Stimulated activated CD4-positive, alpha-beta T cell treated with anti-CD3 and anti-CD28 coated beads, Interleukin-2, amount 100 ng/mL, for 4 hours (primary cell): Measurements from ENCODE around the gene RNU1-3.
"Not testable (repeated sequence)": the region's sequence is repeated elsewhere in the genome, so short reads cannot be mapped to it uniquely, and the experiment has no call there.

Experiments
- DNase-seq: peaks from one replicate; pipeline ENCODE4 v3.0.0-alpha.2; 2020; ENCODE audit warnings: low read depth

The RNU1-3 gene

DNA sequence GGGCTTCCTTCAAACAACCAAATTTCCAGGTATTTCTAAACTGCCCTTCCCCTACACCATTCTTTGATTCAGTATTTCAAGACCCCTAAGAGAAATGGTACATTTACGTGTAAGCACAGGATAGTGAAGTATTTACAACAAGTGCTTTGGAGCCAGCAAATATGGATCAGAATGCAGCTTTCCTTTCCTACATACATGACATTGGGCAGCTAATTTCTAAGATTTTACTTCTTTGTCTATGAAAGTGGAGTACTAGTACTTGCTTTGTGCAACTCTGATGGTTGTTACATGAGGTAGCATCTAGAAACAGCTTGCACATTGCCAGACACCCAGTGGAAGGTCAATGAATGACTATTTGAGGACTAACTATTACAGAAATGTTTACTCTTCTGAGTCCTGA, 15.2 kb downstream of the RNU1-3 start:
- not testable (repeated sequence) for DNase-seq

DNA sequence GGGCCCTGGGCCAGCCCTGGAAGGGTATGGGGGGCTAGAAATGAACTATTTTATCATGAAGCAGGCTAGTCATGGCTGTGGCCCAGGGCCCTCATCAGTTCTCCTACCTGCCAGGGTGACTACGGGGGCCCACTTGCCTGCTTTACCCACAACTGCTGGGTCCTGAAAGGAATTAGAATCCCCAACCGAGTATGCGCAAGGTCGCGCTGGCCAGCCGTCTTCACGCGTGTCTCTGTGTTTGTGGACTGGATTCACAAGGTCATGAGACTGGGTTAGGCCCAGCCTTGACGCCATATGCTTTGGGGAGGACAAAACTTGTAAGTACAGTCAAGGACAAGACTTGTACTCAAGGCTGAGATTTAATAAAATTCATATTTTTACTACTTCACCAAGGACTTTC, 16.8 kb downstream of the RNU1-3 start:
- DNase-seq, result not testable (repeated sequence)

DNA sequence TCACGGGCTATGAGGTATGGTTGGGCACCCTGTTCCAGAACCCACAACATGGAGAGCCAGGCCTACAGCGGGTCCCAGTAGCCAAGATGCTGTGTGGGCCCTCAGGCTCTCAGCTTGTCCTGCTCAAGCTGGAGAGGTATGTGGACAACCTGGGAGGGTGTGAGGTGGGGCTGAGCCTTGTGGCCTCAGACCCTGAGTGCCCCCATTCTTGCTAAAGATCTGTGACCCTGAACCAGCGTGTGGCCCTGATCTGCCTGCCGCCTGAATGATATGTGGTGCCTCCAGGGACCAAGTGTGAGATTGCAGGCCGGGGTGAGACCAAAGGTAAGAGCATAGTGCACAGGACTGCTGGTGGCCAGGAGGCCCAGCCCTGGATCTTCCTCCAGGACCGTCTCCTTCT, 17.4 kb downstream of the RNU1-3 start:
- DNase-seq, result not testable (repeated sequence)

DNA sequence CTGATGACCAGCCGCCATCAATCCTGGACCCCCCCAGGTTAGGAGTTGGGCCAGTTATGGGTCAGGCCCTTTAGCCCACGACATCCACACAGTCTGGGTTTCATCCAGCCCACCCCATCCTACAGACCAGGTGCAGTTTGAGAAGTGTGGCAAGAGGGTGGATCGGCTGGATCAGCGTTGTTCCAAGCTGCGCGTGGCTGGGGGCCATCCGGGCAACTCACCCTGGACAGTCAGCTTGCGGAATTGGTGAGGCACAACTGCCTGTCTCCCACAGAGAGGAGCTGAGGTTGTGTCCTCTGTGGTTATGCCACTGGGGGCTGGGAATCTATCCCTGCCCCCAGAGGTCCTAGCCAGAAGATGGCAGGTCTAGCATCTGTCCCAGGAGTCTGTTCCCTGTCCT, 18.0 kb downstream of the RNU1-3 start:
- not testable (repeated sequence) for DNase-seq

DNA sequence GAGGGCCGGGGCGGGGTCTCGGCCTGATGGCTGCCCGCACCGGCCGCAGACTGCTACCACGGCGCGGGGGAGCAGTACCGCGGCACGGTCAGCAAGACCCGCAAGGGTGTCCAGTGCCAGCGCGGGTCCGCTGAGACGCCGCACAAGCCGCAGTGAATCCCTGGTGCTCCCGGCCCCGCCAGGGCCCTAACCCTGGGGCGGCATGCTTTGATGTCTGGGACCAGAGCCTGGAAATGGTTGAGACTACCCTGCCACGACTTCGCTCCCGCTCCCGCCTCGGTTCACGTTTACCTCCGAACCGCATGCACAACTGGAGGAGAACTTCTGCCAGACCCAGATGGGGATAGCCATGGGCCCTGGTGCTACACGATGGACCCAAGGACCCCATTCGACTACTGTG, 18.5 kb downstream of the RNU1-3 start:
- DNase-seq, result not testable (repeated sequence)

DNA sequence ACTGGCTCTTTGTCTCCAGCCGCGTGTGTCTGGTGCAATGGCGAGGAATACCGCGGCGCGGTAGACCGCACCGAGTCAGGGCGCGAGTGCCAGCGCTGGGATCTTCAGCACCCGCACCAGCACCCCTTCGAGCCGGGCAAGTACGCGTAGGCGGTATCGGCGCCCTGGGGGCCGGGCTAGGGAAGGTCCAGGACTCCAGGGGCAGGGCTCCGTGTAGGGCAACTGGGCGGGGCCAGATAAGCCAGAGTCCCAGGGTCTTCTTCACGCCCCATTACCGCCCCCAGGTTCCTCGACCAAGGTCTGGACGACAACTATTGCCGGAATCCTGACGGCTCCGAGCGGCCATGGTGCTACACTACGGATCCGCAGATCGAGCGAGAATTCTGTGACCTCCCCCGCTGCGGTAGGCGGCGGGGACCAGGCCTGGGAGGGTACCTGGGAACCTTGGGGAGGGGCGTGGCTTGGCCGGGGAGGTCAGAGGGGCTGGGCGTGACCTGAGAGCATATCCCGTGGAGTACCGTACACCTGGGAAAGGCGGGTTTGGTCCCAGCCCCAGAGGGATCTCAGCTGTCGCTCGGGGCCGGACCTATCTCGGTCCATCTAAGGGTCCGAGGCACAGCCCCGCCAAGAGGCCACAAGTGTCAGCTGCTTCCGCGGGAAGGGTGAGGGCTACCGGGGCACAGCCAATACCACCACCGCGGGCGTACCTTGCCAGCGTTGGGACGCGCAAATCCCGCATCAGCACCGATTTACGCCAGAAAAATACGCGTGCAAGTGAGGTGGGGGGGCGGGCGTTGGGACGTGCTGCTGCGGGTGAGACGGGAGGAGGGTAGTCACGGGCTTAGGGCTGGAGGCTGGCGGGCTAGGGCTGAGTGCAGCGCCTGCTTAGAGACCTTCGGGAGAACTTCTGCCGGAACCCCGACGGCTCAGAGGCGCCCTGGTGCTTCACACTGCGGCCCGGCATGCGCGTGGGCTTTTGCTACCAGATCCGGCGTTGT, 19.3 kb downstream of the RNU1-3 start:
- DNase-seq, result not testable (repeated sequence)

DNA sequence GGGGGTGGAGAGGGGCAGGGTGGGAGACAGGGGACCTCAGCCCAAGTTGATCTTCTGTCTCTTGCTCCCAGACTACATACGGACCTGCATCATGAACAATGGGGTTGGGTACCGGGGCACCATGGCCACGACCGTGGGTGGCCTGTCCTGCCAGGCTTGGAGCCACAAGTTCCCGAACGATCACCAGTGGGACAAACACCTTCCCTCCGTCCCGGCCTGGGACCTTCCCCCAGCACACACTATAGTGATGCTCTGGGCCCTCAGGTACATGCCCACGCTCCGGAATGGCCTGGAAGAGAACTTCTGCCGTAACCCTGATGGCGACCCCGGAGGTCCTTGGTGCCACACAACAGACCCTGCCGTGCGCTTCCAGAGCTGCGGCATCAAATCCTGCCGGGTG, 20.0 kb downstream of the RNU1-3 start:
- not testable (repeated sequence) for DNase-seq

DNA sequence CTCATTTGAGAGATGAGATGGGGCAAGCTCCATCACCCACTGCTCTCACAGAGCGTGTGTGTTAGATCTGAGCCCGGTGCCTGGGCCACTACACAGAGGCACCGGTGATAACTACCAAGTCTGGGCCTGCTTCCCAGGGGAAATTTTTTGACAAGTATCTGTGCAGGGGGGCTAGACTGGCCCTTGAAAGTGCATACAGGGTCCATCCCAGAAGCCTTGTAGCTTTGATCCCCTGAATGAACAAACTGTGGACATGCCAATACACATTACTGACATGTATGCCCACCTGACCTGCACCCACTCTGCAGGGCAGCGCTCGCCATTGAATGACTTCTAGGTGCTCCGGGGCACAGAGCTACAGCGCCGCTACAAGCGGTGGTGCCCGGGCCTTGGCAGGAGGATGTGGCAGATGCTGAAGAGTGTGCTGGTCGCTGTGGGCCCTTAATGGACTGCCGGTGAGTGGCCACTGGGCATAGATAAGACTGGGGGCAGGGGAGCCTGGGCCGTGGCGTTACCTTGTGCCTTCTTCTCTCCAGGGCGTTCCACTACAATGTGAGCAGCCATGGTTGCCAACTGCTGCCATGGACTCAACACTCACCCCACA, 20.6 kb downstream of the RNU1-3 start:
- not testable (repeated sequence) for DNase-seq

DNA sequence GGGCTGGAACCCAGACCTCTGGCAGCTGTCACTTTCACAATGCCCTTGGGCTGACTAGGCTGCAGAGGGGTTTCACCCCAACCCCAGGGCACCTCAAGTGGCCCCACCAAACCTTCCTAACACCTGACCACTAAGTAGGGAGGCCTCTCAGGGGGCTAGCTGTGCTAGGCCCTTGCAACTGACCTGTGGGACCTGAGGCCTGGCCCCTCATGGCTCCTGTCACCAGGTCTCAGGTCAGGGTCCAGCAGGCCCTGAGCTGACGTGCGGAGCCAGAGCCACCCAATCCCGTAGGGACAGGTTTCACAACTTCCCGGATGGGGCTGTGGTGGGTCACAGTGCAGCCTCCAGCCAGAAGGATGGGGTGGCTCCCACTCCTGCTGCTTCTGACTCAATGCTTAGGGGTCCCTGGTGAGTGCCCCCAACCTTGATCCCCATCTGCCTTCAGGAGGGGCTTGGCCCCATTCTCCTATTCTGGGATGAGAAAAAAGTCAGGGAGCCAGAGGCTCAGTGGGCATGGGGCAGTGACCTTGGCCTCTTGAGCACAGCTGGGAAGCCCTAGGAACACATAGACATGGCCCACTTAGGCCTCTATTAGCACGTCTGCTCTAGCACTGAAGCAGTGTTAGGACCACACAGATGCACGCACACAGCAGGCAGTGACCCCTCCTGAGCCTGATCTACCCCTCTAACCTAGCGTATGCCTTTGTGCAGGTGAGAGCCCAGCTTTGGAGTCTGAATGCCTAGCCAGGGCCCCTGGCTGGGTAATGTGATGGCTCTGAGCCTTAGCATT, 21.3 kb downstream of the RNU1-3 start:
- DNase-seq, result not testable (repeated sequence)

DNA sequence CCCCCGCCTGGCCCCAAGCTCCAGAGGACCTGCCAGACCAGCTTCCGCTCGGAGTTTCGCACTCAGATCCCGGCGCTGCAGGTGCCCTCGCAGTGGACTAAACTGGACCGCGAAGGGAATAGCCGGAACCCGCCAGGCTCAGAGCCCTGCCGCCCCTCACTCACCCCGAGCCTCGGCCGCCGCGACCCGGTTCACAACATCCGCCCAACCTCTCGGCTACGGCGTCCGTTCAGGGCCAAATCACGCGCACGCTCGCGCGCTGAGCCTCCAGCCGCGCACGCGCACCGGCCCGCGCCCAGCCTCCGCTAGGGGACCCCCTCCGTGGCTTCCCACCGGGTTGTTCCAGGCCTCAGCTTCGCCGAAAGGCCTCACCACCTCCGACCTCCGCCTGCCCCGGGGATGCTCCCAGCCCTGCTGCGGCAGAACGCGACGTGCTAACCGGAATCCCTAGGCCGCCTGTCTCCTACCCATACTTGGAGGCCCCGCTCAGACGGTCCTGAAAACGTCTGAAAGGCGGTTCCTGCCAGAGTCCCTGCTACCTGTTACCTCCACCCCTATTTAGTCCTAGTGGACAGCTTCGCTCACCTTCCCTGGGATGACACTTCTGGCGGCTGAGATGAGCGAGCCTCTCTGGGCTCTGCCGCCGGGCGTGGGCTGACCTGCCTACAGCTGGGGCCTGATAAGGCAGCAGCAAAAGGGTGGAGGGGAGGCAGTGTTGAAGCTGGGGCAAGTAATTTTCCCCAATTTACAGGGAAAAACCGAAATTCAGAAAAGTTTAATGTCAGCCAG, 22.1 kb downstream of the RNU1-3 start:
- DNase-seq, result peak; percentile 98

DNA sequence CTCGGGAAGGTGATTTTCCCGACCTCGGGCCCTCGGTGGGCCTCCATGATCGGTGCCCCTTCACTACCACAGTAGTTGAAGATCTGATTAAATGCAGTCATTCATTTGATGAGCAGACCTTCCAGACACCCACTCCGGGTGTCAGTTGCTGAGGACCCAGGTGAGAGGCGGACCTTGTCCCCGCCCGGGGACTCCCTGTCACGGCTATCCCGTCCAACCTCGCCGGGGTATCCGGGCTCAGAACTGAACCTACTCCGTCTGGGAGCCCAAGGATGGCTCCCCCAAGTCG, 22.6 kb downstream of the RNU1-3 start:
- no peak for DNase-seq

DNA sequence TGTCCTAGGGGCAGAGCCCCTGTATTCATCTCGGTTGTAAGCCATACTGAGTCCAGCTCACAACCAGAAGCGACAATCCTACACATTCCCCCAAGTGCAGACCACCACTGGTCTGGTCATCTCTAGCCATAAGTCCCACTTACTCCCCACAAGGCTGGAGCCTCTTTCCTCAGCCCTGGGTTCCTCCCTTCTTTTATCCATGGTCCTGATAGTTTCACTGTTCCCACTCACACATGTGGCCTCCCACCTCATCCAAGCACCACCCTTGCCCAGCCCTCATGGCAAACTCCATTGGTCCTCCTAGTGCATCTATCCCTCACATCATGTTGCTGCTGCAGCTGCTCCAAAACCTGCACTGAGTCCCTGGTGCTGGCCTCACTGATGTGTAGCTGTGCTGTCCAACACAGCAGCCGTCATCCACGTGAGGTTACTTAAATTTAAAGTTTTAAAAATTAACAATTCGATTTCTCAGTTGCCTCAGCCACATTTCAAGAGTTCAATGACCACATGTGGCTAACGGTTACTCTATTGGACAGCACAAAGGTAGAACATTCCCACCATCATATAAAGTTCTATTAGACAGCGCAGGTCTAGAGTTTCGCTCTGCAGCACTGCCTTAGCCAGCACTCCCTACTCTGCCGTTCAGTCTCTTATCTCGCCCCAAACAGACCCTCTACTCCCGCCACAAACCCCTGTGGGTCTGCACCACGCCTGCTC, 23.1 kb downstream of the RNU1-3 start:
- DNase-seq, result not testable (repeated sequence)

DNA sequence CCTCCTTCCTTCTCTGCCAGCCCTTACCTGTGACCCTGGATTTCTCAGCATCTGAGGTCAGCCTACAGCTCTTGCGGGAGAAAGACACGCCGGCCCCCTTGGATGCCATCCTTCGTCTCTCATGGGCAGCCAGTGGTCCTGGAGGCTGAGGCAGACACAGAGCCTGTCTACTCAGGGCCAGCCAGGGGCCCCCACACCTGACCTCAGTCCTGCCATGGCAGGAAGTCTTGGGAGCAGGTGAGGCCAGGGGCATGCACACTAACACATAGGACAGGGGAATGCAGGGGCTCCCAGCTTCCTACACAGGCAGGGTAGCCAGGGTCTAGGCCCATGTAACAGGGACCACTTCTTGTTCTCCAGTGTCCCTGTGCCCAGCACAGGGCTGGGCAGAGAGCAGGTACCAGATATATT, 23.7 kb downstream of the RNU1-3 start:
- DNase-seq, result not testable (repeated sequence)

DNA sequence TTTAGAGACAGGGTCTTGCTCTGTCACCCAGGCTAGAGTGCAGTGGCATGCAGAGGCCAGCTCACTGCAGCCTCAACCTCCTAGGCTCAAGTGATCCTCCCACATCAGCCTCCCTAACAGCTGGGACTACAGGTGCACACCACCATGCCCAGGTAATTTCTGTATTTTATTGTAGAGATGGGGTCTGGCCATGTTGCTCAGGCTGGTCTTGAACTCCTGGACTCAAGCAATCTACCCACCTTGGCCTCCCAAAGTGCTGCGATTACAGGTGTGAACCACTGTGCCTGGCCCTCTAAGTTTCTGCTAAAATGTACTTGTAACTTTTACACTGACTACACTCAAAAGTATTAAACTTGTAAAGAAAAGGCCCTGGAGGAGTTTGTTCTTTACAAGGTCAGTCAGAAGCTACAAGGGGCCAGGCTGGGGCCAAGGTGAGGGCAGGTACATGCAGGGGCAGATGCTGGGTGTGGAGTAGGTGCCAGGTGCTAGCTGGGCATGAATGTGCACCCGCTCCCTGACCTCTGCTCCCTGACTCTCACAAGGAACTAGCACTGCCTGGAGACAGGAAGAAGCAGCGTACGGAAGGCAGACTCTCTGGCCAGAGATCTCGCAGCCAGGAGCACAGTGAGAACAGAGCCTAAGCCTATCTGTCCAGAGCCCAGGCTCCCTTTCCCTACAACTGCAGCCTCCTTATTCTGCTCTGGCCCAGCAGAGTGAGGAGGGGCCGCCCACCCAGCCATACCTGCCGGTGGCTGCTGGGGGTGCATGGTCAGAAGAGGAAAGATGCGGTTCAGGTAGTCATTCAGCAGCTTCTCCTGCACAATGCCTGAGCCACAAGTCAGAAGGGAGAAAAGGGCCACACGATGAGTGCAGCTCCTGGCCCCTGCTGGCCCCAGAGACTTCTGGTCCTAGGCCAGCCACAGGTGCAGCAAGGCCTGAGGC, 24.5 kb downstream of the RNU1-3 start:
- not testable (repeated sequence) for DNase-seq

DNA sequence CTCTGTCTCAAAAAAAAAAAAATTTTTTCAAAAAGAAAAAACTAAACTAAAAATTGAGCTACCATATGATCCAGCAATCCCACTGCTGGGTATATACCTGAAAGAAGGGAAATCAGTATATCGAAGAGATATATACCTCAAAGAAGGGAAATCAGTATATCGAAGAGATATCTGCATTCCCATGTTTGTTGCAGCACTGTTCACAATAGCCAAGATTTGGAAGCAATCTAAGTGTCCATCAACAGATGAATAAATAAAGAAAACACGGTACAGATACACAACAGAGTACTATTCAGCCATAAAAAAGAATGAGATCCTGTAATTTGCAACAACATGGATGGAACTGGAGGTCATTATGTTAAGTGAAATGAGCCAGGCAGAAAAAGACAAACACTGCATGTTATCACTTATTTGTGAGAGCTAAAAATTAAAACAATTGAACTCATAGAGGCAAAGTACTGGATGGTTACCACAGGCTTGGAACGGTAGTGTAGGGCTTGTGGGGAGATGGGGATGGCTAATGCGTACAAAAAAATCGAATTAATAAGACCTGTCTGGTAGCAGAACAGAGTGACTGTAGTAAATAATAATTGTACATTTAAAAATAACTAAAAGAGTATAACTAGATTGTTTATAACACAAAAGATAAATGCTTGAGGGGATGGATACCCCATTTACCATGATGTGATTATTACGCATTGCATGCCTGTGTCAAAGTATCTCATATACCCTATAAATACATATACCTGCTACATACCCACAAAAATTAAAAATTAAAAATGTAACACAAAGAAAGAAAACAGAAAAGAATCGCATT, 25.4 kb downstream of the RNU1-3 start:
- DNase-seq, result not testable (repeated sequence)

DNA sequence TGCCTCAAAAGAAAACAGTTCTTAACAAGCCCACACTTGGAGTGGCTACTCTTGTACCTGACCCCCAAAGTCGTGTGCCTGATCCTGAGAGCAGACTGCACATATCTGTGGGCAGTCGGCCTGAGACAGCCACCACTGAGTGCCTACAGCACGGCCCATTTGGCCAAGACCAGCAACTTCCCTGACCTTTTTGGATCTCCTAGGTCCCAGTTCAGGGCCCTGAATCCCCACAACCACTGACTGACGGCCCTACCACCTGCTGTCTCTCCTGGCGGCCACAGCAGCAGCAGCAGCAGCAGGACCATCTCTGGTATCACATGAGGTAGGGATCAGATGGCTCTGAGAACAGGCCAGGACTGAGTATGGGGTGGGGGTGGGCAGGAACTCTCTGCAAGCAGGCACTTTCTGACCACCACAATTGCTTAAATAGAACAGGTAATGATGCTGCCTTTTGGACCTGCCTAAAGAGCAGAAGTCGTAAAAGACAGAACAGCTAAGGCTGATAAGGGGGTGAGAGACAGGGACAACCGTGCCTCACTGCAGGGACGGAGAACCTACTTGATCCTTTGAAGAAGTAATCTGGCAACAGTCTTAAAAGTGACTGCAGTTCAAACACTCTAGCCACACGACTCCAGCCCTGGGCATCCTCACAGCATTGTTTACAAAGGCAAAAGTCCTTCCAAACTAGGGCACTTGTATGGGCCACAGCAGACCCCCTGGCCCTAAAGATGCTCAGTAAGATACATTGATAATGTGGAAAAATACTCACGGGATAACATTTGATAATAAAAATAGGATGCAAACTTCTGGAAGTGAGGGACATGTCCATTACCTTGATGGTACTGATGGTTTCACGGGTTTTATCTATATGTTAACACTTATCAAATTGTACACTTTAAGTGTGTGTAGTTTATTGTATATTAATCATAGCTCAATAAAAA, 27.4 kb downstream of the RNU1-3 start:
- DNase-seq, result not testable (repeated sequence)

DNA sequence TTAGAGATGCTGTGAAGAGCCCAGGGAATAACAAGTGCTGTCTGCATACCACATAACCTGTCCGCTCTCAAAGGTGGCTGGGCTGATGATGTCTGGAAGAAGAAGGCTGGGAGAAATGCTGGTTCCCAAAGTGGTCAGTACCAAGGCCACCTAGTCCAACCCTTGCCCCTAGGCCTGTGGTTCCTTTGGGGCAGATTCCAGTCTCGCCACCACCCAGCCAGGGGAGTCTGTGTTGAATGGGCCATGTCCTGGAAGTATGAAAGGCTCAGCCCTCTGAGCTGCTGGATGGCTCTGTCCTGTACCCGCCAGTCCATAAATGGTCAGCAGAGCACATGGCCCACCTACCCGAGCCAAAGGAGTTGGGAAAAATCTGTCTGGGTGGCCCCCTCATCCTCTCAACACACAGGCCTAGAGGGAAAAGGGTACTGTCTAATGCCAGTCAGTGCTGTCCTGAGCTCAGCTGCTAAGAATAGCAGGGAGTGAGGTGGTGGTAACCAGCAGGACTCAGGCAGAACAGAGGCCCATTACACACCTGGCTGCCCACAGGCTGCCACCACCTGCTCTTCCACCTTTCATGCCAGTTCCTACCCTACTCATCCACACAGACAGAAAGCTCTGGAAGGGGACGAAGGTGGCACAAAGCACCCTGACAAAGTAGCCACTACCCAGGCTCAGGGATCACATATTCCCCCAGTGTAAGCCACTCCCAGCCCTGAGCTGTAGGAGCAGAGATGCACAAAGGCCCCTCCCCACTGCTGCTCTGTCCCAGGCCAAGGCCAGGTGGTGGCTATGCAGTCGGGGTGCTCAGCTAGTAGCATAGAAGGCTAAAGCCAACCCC, 28.6 kb downstream of the RNU1-3 start:
- DNase-seq, result not testable (repeated sequence)
